DMS 273 treated with DMSO at 0.1 percent for 48 hours (cell line): ENCODE results near the gene WFIKKN2.

Experiments
- DNase-seq: peaks from one replicate; lab custom pipeline; 2025; lab: John Stamatoyannopoulos, UW

WFIKKN2 gene

GRCh38 chr17:50836826-50837225, 1.4 kb downstream of the WFIKKN2 start:
- DNase-seq = no peak

- DNase-seq = no peak
Measured at GRCh38 chr17:50837286-50837979, 2.0 kb downstream of the WFIKKN2 start.

GRCh38 chr17:50837980-50838954, 2.9 kb downstream of the WFIKKN2 start:
- DNase-seq = no peak

GRCh38 chr17:50839591-50840310, 4.4 kb downstream of the WFIKKN2 start:
- no peak for DNase-seq

GRCh38 chr17:50840311-50840851, 5.0 kb downstream of the WFIKKN2 start:
- DNase-seq = no peak

- no peak for DNase-seq
Measured at GRCh38 chr17:50841277-50841948, 6.0 kb downstream of the WFIKKN2 start.

GRCh38 chr17:50841949-50842354, 6.6 kb downstream of the WFIKKN2 start:
- no peak for DNase-seq

- no peak for DNase-seq
Measured at GRCh38 chr17:50842506-50843149, 7.2 kb downstream of the WFIKKN2 start.

- DNase-seq = no peak
Measured at GRCh38 chr17:50843150-50843905, 7.9 kb downstream of the WFIKKN2 start.

- no peak for DNase-seq
Measured at GRCh38 chr17:50844117-50844700, 8.8 kb downstream of the WFIKKN2 start.

- no peak for DNase-seq
Measured at GRCh38 chr17:50845240-50846147, 10.1 kb downstream of the WFIKKN2 start.

- no peak for DNase-seq
Measured at GRCh38 chr17:50847566-50847965, 12.2 kb downstream of the WFIKKN2 start.

- DNase-seq = no peak
Measured at GRCh38 chr17:50848039-50848438, 12.7 kb downstream of the WFIKKN2 start.

GRCh38 chr17:50848711-50849110, 13.3 kb downstream of the WFIKKN2 start:
- DNase-seq = no peak

- no peak for DNase-seq
Measured at GRCh38 chr17:50850640-50851039, 15.3 kb downstream of the WFIKKN2 start.

- no peak for DNase-seq
Measured at GRCh38 chr17:50853015-50853615, 17.7 kb downstream of the WFIKKN2 start.

GRCh38 chr17:50853781-50854180, 18.4 kb downstream of the WFIKKN2 start:
- DNase-seq = no peak

- no peak for DNase-seq
Measured at GRCh38 chr17:50855708-50856330, 20.4 kb downstream of the WFIKKN2 start.
